GM23248 (cell line): Measurements from ENCODE around the gene CDK4. TPM values are rescaled to one million over a fixed set of nuclear protein-coding genes. Genes with fewer than 3 reads are reported as not detected.
A peak's percentile ranks its signal among the peaks of the same experiment; 100 is the strongest.

Experiments
- DNase-seq: peaks from one replicate; pipeline ENCODE4 v3.0.0-alpha.2; 2015
- H2AFZ ChIP-seq: fragments of 200-600 bp; sonication (generic); 2 replicates; pipeline ENCODE4 v1.6.1; 2016; ENCODE audit warnings: antibody characterized with exemption
- H3F3A ChIP-seq: fragments of 200-600 bp; sonication (generic); 2 replicates; pipeline ENCODE4 v1.6.1; 2016; ENCODE audit warnings: mild to moderate bottlenecking, antibody characterized with exemption, mixed run types; ENCODE audit not compliant: insufficient read depth
- H3K27ac ChIP-seq: fragments of 200-600 bp; sonication (generic); 2 replicates; pipeline ENCODE4 v1.5.1; 2016; ENCODE audit warnings: mild to moderate bottlenecking
- H3K27me3 ChIP-seq: fragments of 200-600 bp; sonication (generic); replicated peaks from 2 replicates; pipeline ENCODE4 v1.6.1; 2016; ENCODE audit warnings: mild to moderate bottlenecking; ENCODE audit not compliant: insufficient read depth
- H3K36me3 ChIP-seq: fragments of 200-600 bp; sonication (generic); 2 replicates; pipeline ENCODE4 v1.6.1; 2016; ENCODE audit warnings: low read depth, mild to moderate bottlenecking
- H3K4me1 ChIP-seq: fragments of 200-600 bp; sonication (generic); 2 replicates; pipeline ENCODE4 v1.6.1; 2016; ENCODE audit warnings: mild to moderate bottlenecking; ENCODE audit not compliant: insufficient read depth
- H3K4me2 ChIP-seq: fragments of 200-600 bp; sonication (generic); one replicate; pipeline ENCODE4 v1.6.1; 2016; ENCODE audit warnings: mild to moderate bottlenecking; ENCODE audit not compliant: unreplicated experiment
- H3K4me3 ChIP-seq: fragments of 200-600 bp; sonication (generic); 2 replicates; pipeline ENCODE4 v1.5.1; 2016; ENCODE audit warnings: mild to moderate bottlenecking
- H3K79me2 ChIP-seq: fragments of 200-600 bp; sonication (generic); 2 replicates; pipeline ENCODE4 v1.6.1; 2016; ENCODE audit warnings: mild to moderate bottlenecking; ENCODE audit not compliant: insufficient read depth
- H3K9ac ChIP-seq: fragments of 200-600 bp; sonication (generic); 2 replicates; pipeline ENCODE4 v1.6.1; 2016; ENCODE audit warnings: mild to moderate bottlenecking
- H3K9me2 ChIP-seq: fragments of 200-600 bp; sonication (generic); 2 replicates; pipeline ENCODE4 v1.6.1; 2016; ENCODE audit warnings: mixed run types, mild to moderate bottlenecking, moderate library complexity; ENCODE audit not compliant: insufficient read depth
- H3K9me3 ChIP-seq: fragments of 200-600 bp; sonication (generic); one replicate; pipeline ENCODE4 v1.6.1; 2017; ENCODE audit warnings: low read depth
- H4K20me1 ChIP-seq: fragments of 200-600 bp; sonication (generic); 2 replicates; pipeline ENCODE4 v1.6.0; 2016; ENCODE audit not compliant: insufficient read depth
- EZH2 ChIP-seq: fragments of 200-600 bp; sonication (generic); IDR thresholded peaks from 2 replicates; pipeline ENCODE4 v1.6.1; 2018; ENCODE audit warnings: antibody characterized with exemption, mild to moderate bottlenecking; ENCODE audit not compliant: insufficient read depth, poor library complexity, severe bottlenecking
- EZH2phosphoT487 ChIP-seq: fragments of 200-600 bp; sonication (generic); IDR thresholded peaks from 2 replicates; pipeline ENCODE4 v1.6.1; 2018; ENCODE audit warnings: antibody characterized with exemption, moderate library complexity, mild to moderate bottlenecking, low read depth; ENCODE audit not compliant: insufficient read depth
- WGBS, 2 experiments: methylation state at CpG; one replicate each; pipeline ENCODE4 v1.1.6; 2015 to 2017; ENCODE audit warnings: low lambda C conversion rate in 2 of 2, low coverage in 1 of 2; ENCODE audit errors: missing lambda C conversion rate in 2 of 2; 5-methylcytosine and 5-hydroxymethylcytosine counted together
- in situ Hi-C: fragments of 300-500 bp; cut with MboI; formaldehyde crosslinking; loops from 2 replicates; pipeline ENCODE4 v1.15.0; 2020
- polyA plus RNA-seq: library from polyadenylated mRNA; unstranded; fragments of >200 nt; fragmentation: Nextera tagmentation; extraction: Ambion mirVana; gene quantifications from 2 replicates; pipeline ENCODE4 v1.2.1, GENCODE V29; 2016
- total RNA-seq: library from RNA; depleted of rRNA; stranded (reverse); fragments of >200 nt; shearing (Covaris generic); gene quantifications from 2 replicates; pipeline ENCODE4 v1.2.3, GENCODE V29; 2014

CDK4 gene
- total and polyA plus RNA-seq, 2 experiments from 2014 or later = 123 to 152 TPM

GRCh38 chr12:57754411-57755193 lies 2.5 kb upstream of the CDK4 start, which contains the start of gene MARCHF9:
MARCHF9 (plus strand) TSS chr12:57755103; CDS start chr12:57755529, 426 bp downstream.
- WGBS, 2 experiments = 3 to 9% methylated on average over 9 to 41 of the region's 41 CpGs
- Histone ChIP-seq H3K4me2 (peak within 1 kb of the TSS; percentile 19), H3F3A (peaks cover 11% of the 10 kb centered on the region), H4K20me1 (no peaks in the 10 kb centered on the region), H3K9ac (no peak within 1 kb of the TSS), H3K27ac (no peak within 1 kb of the TSS), H2AFZ (no peak within 1 kb of the TSS), H3K9me3 (no peaks in the 10 kb centered on the region), H3K4me1 (peaks cover 4% of the 10 kb centered on the region; the same call in 1 of the 2 replicates), H3K36me3 (no peaks in the 10 kb centered on the region), H3K79me2 (peaks cover 25% of the 10 kb centered on the region), H3K27me3 (peaks cover 22% of the 10 kb centered on the region), H3K4me3 (peak within 1 kb of the TSS; percentile 36), H3K9me2 (no peaks in the 10 kb centered on the region)
- DNase-seq = no peak
- TF ChIP-seq EZH2 (peak; percentile 90), EZH2phosphoT487 (no peak)
- in situ Hi-C loops = no loop called here

DNA sequence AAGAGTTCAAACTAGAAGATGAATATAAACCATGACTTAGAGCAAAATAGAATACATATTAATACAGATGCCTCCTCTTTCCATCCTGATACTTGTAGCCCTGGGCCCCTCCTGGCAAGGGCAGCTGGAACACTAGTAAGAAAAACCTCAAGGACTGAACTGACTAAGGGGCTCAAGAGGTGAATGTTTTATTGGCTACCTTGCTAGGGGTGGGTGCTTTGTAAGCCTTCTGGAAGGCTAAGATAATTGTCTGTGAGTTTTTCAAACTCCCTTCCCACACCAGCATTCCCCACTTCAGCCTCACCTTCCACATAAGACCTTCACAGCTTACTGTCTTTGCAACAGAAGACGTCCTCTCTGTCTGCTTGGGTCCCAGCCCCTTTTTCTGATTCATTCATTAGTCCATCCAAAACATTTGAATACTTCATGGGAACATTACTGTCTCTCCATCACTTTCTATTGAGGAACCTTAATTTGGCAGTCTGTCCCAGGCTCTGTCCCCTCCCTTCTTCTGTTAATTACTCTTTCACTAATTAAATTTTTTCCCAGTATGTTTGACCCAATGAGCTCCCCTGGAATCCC lies 1.7 kb upstream of the CDK4 start:
- no peak for DNase-seq
- H4K20me1 ChIP-seq = no peaks in the 10 kb centered on the region
- TF ChIP-seq EZH2 (no peak), EZH2phosphoT487 (no peak)
- no peak overlapping the region for H3K27ac ChIP-seq
- in situ Hi-C loops = no loop called here
- H3K9ac ChIP-seq = no peak overlapping the region
- H3F3A ChIP-seq = peaks cover 11% of the 10 kb centered on the region
- H3K9me3 ChIP-seq = no peaks in the 10 kb centered on the region
- H3K36me3 ChIP-seq = no peaks in the 10 kb centered on the region
- H3K9me2 ChIP-seq = no peaks in the 10 kb centered on the region
- 31 to 57% methylated on average over 1 of the region's 1 CpG for WGBS, 2 experiments
- H3K4me3 ChIP-seq = no peak overlapping the region
- no peak overlapping the region for H3K4me2 ChIP-seq
- H3K27me3 ChIP-seq = peaks cover 22% of the 10 kb centered on the region
- peaks cover 33% of the 10 kb centered on the region for H3K79me2 ChIP-seq
- H3K4me1 ChIP-seq = peaks cover 4% of the 10 kb centered on the region; the same call in 1 of the 2 replicates
- H2AFZ ChIP-seq = no peak overlapping the region

DNA sequence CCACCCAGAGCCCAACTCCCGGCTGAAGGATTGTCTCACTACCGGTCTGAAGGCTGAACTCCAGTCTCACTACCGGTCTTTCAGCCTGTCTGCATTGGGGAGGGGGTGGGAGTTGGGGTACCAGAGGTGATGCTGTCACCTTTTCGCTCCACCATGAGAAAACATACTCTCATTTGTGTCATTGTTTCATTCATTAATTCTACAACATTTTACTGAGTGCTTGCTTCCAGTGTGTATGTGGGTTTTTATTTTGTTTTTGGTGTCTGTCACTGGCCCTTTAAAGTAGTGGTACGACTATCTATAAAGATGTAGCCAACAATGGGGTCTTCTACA lies 524 bp upstream of the CDK4 start:
- H3K9me3 ChIP-seq = no peaks in the 10 kb centered on the region
- peak overlapping the region; percentile 67 for H3K4me2 ChIP-seq
- no peak for DNase-seq
- H3K9ac ChIP-seq = peak overlapping the region; percentile 45
- H4K20me1 ChIP-seq = no peaks in the 10 kb centered on the region
- H3K27ac ChIP-seq = no peak overlapping the region
- H3K27me3 ChIP-seq = peaks cover 22% of the 10 kb centered on the region
- no peaks in the 10 kb centered on the region for H3K9me2 ChIP-seq
- peaks cover 33% of the 10 kb centered on the region for H3K79me2 ChIP-seq
- WGBS, 2 experiments = 1% methylated on average over 5 of the region's 5 CpGs
- H3K36me3 ChIP-seq = peaks cover 5% of the 10 kb centered on the region; the same call in 1 of the 2 replicates
- peaks cover 4% of the 10 kb centered on the region; the same call in 1 of the 2 replicates for H3K4me1 ChIP-seq
- no peak for TF ChIP-seq EZH2
- TF ChIP-seq EZH2phosphoT487 = no peak
- in situ Hi-C loops = no loop called here
- peak overlapping the region; percentile 94 for H3K4me3 ChIP-seq
- H2AFZ ChIP-seq = peak overlapping the region; percentile 58
- peaks cover 11% of the 10 kb centered on the region for H3F3A ChIP-seq

- H3K9me3 ChIP-seq = no peaks in the 10 kb centered on the region
- peak overlapping the region; percentile 98 for H3K9ac ChIP-seq
- peak overlapping the region; percentile 94 for H3K4me3 ChIP-seq
- in situ Hi-C loops = no loop called here
- no peak for TF ChIP-seq EZH2phosphoT487
- H3K27ac ChIP-seq = peak overlapping the region; percentile 94
- H3K4me1 ChIP-seq = peaks cover 4% of the 10 kb centered on the region; the same call in 1 of the 2 replicates
- DNase-seq = peak; percentile 27
- peak overlapping the region; percentile 96 for H3K4me2 ChIP-seq
- no peaks in the 10 kb centered on the region for H3K9me2 ChIP-seq
- no peaks in the 10 kb centered on the region for H4K20me1 ChIP-seq
- peaks cover 33% of the 10 kb centered on the region for H3K79me2 ChIP-seq
- peaks cover 18% of the 10 kb centered on the region for H3K27me3 ChIP-seq
- peak overlapping the region; percentile 83 for H2AFZ ChIP-seq
- H3F3A ChIP-seq = peaks cover 23% of the 10 kb centered on the region
- peaks cover 11% of the 10 kb centered on the region; the same call in 1 of the 2 replicates for H3K36me3 ChIP-seq
- WGBS, 2 experiments = 3 to 6% methylated on average over 8 of the region's 8 CpGs
Observed at GRCh38 chr12:57751432-57751787, 700 bp downstream of the CDK4 start.
